Myocyte (in vitro differentiated cells): ENCODE measurements around the gene POM121. TPM values are rescaled to one million over a fixed set of nuclear protein-coding genes. Genes with fewer than 3 reads are reported as not detected.
"Not testable (repeated sequence)": the region's sequence is repeated elsewhere in the genome, so short reads cannot be mapped to it uniquely, and the experiment has no call there.

ENCODE experiments used
- DNase-seq: peaks from one replicate; pipeline ENCODE4 v3.0.0-alpha.2; 2012; ENCODE audit warnings: low read depth
- total RNA-seq: library from RNA; depleted of rRNA; stranded (reverse); fragments of >200 nt; gene quantifications from 2 replicates; pipeline ENCODE4 v1.2.3, GENCODE V29; 2014

The POM121 gene
- total RNA-seq, 1 donor from 2014 or later: 8.1 TPM

DNA sequence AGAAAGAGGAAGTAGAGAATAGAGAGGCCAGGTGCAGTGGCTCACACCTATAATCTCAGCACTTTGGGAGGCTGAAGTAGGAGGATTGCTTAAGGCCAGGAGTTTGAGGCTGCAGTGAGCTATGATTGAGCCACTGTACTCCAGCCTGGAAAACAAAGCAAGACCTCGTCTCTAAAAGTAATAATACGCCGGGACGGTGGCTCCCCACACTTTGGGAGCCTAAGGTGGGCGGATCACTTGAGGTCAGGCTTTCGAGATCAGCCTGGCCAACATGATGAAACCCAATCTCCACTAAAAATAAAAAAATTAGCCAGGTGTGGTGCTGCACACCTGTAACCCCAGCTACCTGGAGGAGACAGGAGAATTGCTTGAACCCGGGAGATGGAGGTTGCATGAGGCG, 70.6 kb downstream of the POM121 start:
- not testable (repeated sequence) for DNase-seq

DNA sequence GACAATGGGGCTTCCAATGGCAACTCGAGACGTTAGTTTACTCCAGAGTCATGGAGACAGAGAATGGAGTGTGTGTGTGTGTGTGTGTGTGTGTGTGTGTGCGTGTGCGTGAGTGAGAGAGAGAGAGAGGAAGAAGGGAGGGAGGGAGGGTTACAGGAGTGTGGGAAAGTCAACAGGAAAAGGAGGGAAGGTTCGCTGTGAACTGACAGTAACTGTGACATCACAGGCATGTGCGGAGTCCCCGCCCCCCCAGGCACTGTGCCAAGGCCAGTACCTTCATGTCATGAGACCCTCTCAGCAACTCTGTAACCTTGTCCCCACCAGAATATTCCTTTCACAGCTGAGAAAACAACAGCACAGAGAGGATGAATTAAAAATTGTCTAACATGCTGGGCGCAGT, 72.6 kb downstream of the POM121 start:
- not testable (repeated sequence) for DNase-seq

DNA sequence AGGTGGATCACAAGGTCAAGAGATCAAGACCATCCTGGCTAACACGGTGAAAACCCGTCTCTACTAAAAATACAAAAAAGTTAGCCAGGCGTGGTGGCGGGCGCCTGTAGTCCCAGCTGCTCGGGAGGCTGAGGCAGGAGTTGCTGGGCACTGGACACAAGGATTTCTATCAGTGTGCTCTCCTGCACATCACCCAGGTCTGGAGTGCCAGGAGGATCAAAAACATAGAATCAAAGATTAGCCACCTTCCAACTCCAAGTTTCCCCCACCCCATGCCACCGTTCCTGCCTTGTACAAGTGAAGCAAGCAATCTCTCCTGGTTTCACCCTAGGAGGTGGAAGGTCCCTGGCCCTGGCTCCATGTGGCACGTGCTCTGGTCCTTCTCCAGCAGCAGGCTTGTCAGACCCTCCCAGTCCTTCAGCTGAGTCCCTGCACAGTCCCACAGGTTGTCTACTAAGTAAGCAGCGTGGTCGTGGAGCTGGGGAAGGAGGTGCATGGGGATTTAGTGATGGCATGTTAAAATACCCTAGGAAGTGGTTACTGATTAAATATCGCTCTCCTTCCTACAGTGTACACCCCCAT, 73.1 kb downstream of the POM121 start:
- not testable (repeated sequence) for DNase-seq

Other genes with a start within 250 kb of the POM121 start
- gene TYW1B, start 96.9 kb upstream of the POM121 start, total RNA-seq: 3.2 and 4.4 TPM in 2 replicates
- gene TRIM74, start 44.4 kb downstream of the POM121 start, total RNA-seq: not detected in 2 replicates
- gene SPDYE8, start 104.7 kb downstream of the POM121 start, total RNA-seq: not detected in 2 replicates
- gene SPDYE11, start 132.8 kb downstream of the POM121 start, total RNA-seq: 0.08 and 0.26 TPM in 2 replicates
- 0.08 and 0.26 TPM in 2 replicates for gene SPDYE9, start 160.9 kb downstream of the POM121 start, total RNA-seq